Stomach (tissue), 4 donors: Measurements from ENCODE around the gene EN2.

Experiments used
- EP300 ChIP-seq: sonication (generic); formaldehyde crosslinking; IDR thresholded peaks from one replicate; pipeline ENCODE4 v1.6.1; 2017; ENCODE audit warnings: antibody characterized with exemption
- POLR2A ChIP-seq, 4 donors: fragments of 450-650 bp; IDR thresholded peaks; one replicate each; pipeline ENCODE4 v1.6.1; 2016; ENCODE audit warnings: antibody characterized with exemption in 4 of 4, control low read depth in 2 of 4, mild to moderate bottlenecking in 1 of 4, moderate library complexity in 1 of 4
- POLR2AphosphoS5 ChIP-seq, 3 donors: sonication (generic); formaldehyde crosslinking; IDR thresholded peaks; one replicate each; pipeline ENCODE4 v1.6.1; 2016; ENCODE audit warnings: antibody characterized with exemption in 3 of 3
- TF ChIP-seq, protein P1 (sequence below), 7 experiments: fragments of 450-650 bp in 4 of 7; fragments of 200-600 bp in 3 of 7; sonication (generic) in 3 of 7; IDR thresholded peaks; one replicate each; pipeline ENCODE4 v1.5.1; 2016 to 2019; ENCODE audit warnings: antibody characterized with exemption in 7 of 7, control low read depth in 2 of 7, mild to moderate bottlenecking in 1 of 7

GRCh38 chr7:155410431-155410830 lies 47.5 kb upstream of the EN2 start:
- TF ChIP-seq, protein P1, sequence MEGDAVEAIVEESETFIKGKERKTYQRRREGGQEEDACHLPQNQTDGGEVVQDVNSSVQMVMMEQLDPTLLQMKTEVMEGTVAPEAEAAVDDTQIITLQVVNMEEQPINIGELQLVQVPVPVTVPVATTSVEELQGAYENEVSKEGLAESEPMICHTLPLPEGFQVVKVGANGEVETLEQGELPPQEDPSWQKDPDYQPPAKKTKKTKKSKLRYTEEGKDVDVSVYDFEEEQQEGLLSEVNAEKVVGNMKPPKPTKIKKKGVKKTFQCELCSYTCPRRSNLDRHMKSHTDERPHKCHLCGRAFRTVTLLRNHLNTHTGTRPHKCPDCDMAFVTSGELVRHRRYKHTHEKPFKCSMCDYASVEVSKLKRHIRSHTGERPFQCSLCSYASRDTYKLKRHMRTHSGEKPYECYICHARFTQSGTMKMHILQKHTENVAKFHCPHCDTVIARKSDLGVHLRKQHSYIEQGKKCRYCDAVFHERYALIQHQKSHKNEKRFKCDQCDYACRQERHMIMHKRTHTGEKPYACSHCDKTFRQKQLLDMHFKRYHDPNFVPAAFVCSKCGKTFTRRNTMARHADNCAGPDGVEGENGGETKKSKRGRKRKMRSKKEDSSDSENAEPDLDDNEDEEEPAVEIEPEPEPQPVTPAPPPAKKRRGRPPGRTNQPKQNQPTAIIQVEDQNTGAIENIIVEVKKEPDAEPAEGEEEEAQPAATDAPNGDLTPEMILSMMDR (IDR thresholded peaks at IDR 0.05), result no peak
- TF ChIP-seq EP300 (no peak), POLR2A (IDR thresholded peaks at IDR 0.05) (no peak), POLR2AphosphoS5 (IDR thresholded peaks at IDR 0.05) (no peak)
